HG02870 (cell line): Measurements from ENCODE around the gene LHX3.

Experiments used
- ATAC-seq: cut with Tn5 transposase; IDR thresholded peaks from one replicate; pipeline ENCODE4 v1.9.1; 2021; ENCODE audit warnings: mild to moderate bottlenecking, moderate library complexity; ENCODE audit not compliant: unreplicated experiment

Gene LHX3

GRCh38 chr9:136209786-136210185 lies 4.9 kb upstream of the LHX3 start:
- ATAC-seq = no peak

GRCh38 chr9:136209232-136209631 lies 4.3 kb upstream of the LHX3 start:
- ATAC-seq = no peak

- no peak for ATAC-seq
Measured at GRCh38 chr9:136208675-136209074, 3.7 kb upstream of the LHX3 start.

- ATAC-seq = no peak
Measured at GRCh38 chr9:136207616-136208015, 2.7 kb upstream of the LHX3 start.

GRCh38 chr9:136206602-136207275 lies 1.8 kb upstream of the LHX3 start:
- no peak for ATAC-seq

GRCh38 chr9:136205707-136205992 lies 722 bp upstream of the LHX3 start:
- ATAC-seq = no peak

GRCh38 chr9:136204145-136204805 lies 653 bp downstream of the LHX3 start:
- ATAC-seq = no peak

- no peak for ATAC-seq
Measured at GRCh38 chr9:136203408-136204144, 1.4 kb downstream of the LHX3 start.

GRCh38 chr9:136202454-136203407 lies 2.2 kb downstream of the LHX3 start:
- no peak for ATAC-seq

GRCh38 chr9:136201609-136202453 lies 3.1 kb downstream of the LHX3 start:
- ATAC-seq = no peak

- no peak for ATAC-seq
Measured at GRCh38 chr9:136201174-136201573, 3.8 kb downstream of the LHX3 start.

GRCh38 chr9:136200424-136200823 lies 4.5 kb downstream of the LHX3 start:
- ATAC-seq = no peak

- no peak for ATAC-seq
Measured at GRCh38 chr9:136199391-136200288, 5.3 kb downstream of the LHX3 start.

GRCh38 chr9:136198605-136199083 lies 6.3 kb downstream of the LHX3 start:
- no peak for ATAC-seq

- no peak for ATAC-seq
Measured at GRCh38 chr9:136197930-136198604, 6.9 kb downstream of the LHX3 start.

GRCh38 chr9:136197084-136197875 lies 7.6 kb downstream of the LHX3 start:
- ATAC-seq = no peak

GRCh38 chr9:136196404-136197083 lies 8.4 kb downstream of the LHX3 start:
- no peak for ATAC-seq
